GM19463 (cell line): ENCODE data around the gene CEP20.

ENCODE experiments used
- ATAC-seq: cut with Tn5 transposase; IDR thresholded peaks from one replicate; pipeline ENCODE4 v1.9.1; 2021; ENCODE audit warnings: mild to moderate bottlenecking, moderate library complexity; ENCODE audit not compliant: unreplicated experiment

Gene CEP20

GRCh38 chr16:15898654-15899053, 10.3 kb upstream of the CEP20 start:
- ATAC-seq, result no peak

GRCh38 chr16:15897834-15898254, 9.4 kb upstream of the CEP20 start:
- no peak for ATAC-seq

- no peak for ATAC-seq
These were observed 8.8 kb upstream of the CEP20 start for GRCh38 chr16:15897121-15897780.

GRCh38 chr16:15894571-15895374, 6.4 kb upstream of the CEP20 start:
- ATAC-seq, result no peak

- no peak for ATAC-seq
These were observed 3.1 kb upstream of the CEP20 start for GRCh38 chr16:15891508-15891907.

GRCh38 chr16:15887283-15887682, 1.1 kb downstream of the CEP20 start:
- ATAC-seq, result no peak

- ATAC-seq, result no peak
These were observed 2.3 kb downstream of the CEP20 start for GRCh38 chr16:15886078-15886477.

- no peak for ATAC-seq
These were observed 2.8 kb downstream of the CEP20 start for GRCh38 chr16:15885560-15886001.

GRCh38 chr16:15882563-15882962, 5.8 kb downstream of the CEP20 start:
- ATAC-seq, result no peak

- no peak for ATAC-seq
These were observed 6.5 kb downstream of the CEP20 start for GRCh38 chr16:15881794-15882379.

- ATAC-seq, result no peak
These were observed 7.7 kb downstream of the CEP20 start for GRCh38 chr16:15880434-15881308.

GRCh38 chr16:15879255-15879811, 9.1 kb downstream of the CEP20 start:
- ATAC-seq, result no peak

GRCh38 chr16:15876503-15876902, 11.9 kb downstream of the CEP20 start:
- ATAC-seq, result no peak

GRCh38 chr16:15874745-15875314, 13.6 kb downstream of the CEP20 start:
- ATAC-seq, result no peak

GRCh38 chr16:15873737-15874136, 14.7 kb downstream of the CEP20 start:
- no peak for ATAC-seq

- ATAC-seq, result no peak
These were observed 15.1 kb downstream of the CEP20 start for GRCh38 chr16:15873301-15873700.

GRCh38 chr16:15870011-15870410, 18.4 kb downstream of the CEP20 start:
- ATAC-seq, result no peak

- no peak for ATAC-seq
These were observed 22.0 kb downstream of the CEP20 start for GRCh38 chr16:15866451-15866850.

- ATAC-seq, result no peak
These were observed 22.7 kb downstream of the CEP20 start for GRCh38 chr16:15865742-15866141.

- no peak for ATAC-seq
These were observed 23.5 kb downstream of the CEP20 start for GRCh38 chr16:15864939-15865338.
